Brain microvascular endothelial cell (primary cell): ENCODE measurements around the gene NSD1.

Experiments used
- DNase-seq: peaks from one replicate; pipeline ENCODE4 v3.0.0-alpha.2; 2020
- H3K27ac ChIP-seq: fragments of 250-450 bp; sonication (Bioruptor Pico); 2 replicates; pipeline ENCODE4 v1.5.1; 2020; ENCODE audit warnings: mild to moderate bottlenecking, moderate library complexity
- H3K27me3 ChIP-seq: fragments of 250-450 bp; sonication (Bioruptor Pico); replicated peaks from 2 replicates; pipeline ENCODE4 v1.5.1; 2020; ENCODE audit warnings: mild to moderate bottlenecking
- H3K36me3 ChIP-seq: fragments of 250-450 bp; sonication (Bioruptor Pico); replicated peaks from 2 replicates; pipeline ENCODE4 v1.5.1; 2020; ENCODE audit warnings: mild to moderate bottlenecking
- H3K4me3 ChIP-seq: 2 replicates; pipeline ENCODE4 v1.5.1; 2011; ENCODE audit warnings: low read depth, mild to moderate bottlenecking, control low read depth, low read length, moderate library complexity
- CTCF ChIP-seq: IDR thresholded peaks from 2 replicates; pipeline ENCODE4 v1.5.1; 2011; ENCODE audit warnings: low read depth, mild to moderate bottlenecking, moderate library complexity, low read length, control low read depth, inconsistent platforms; ENCODE audit errors: missing control alignments
- in situ Hi-C: cut with HindIII; loops from 2 replicates; pipeline ENCODE4 v1.10.0; 2017; ENCODE audit warnings: low sequenced_read_pairs, low pct_ligation_motif_present

Gene NSD1

GRCh38 chr5:177100714-177101121, 32.9 kb upstream of the NSD1 start:
- Histone ChIP-seq H3K36me3 (no peaks in the 10 kb centered on the region), H3K27me3 (no peaks in the 10 kb centered on the region), H3K27ac (no peak overlapping the region), H3K4me3 (no peak overlapping the region)
- in situ Hi-C loops, result no loop called here
- no peak for TF ChIP-seq CTCF
- DNase-seq, result no peak

- Histone ChIP-seq H3K27me3 (no peaks in the 10 kb centered on the region), H3K27ac (no peak overlapping the region), H3K4me3 (no peak overlapping the region), H3K36me3 (no peaks in the 10 kb centered on the region)
- no peak for TF ChIP-seq CTCF
- no peak for DNase-seq
- in situ Hi-C loops, result no loop called here
These were observed 29.9 kb upstream of the NSD1 start for GRCh38 chr5:177103523-177104253.

GRCh38 chr5:177105691-177106476, 27.7 kb upstream of the NSD1 start:
- no peaks in the 10 kb centered on the region for H3K27me3 ChIP-seq
- H3K36me3 ChIP-seq, result no peaks in the 10 kb centered on the region
- TF ChIP-seq CTCF, result no peak
- in situ Hi-C loops, result no loop called here
- H3K4me3 ChIP-seq, result no peak overlapping the region
- DNase-seq, result no peak
- H3K27ac ChIP-seq, result no peak overlapping the region

- no peaks in the 10 kb centered on the region for H3K27me3 ChIP-seq
- no peaks in the 10 kb centered on the region for H3K36me3 ChIP-seq
- in situ Hi-C loops, result no loop called here
- no peak overlapping the region for H3K27ac ChIP-seq
- no peak overlapping the region for H3K4me3 ChIP-seq
- no peak for DNase-seq
- TF ChIP-seq CTCF, result no peak
These were observed 26.4 kb upstream of the NSD1 start for GRCh38 chr5:177107159-177107558.

GRCh38 chr5:177109810-177110209, 23.8 kb upstream of the NSD1 start:
- TF ChIP-seq CTCF, result no peak
- Histone ChIP-seq H3K36me3 (no peaks in the 10 kb centered on the region), H3K4me3 (no peak overlapping the region), H3K27me3 (no peaks in the 10 kb centered on the region), H3K27ac (no peak overlapping the region)
- no peak for DNase-seq
- in situ Hi-C loops, result no loop called here
